ENCODE measurements around the gene TRAPPC2.
"Not testable (repeated sequence)": the region's sequence is repeated elsewhere in the genome, so short reads cannot be mapped to it uniquely, and the experiment has no call there.

Gene TRAPPC2

GRCh38 chrX:13747836-13748235 lies 13.4 kb upstream of the TRAPPC2 start:
- DNase-seq (ENCODE audit: low read depth) = no peak

- no peak for DNase-seq (ENCODE audit: low read depth)
Measured at GRCh38 chrX:13742397-13743176, 8.2 kb upstream of the TRAPPC2 start.

- DNase-seq (ENCODE audit: low read depth) = no peak
Measured at GRCh38 chrX:13741695-13742094, 7.3 kb upstream of the TRAPPC2 start.

- no peak for DNase-seq (ENCODE audit: low read depth)
Measured at GRCh38 chrX:13733506-13733905, 914 bp downstream of the TRAPPC2 start.

- no peak for DNase-seq (ENCODE audit: low read depth)
Measured at GRCh38 chrX:13732246-13733067, 2.0 kb downstream of the TRAPPC2 start.

GRCh38 chrX:13730523-13730922 lies 3.9 kb downstream of the TRAPPC2 start:
- DNase-seq (ENCODE audit: low read depth) = not testable (repeated sequence)

- not testable (repeated sequence) for DNase-seq (ENCODE audit: low read depth)
Measured at GRCh38 chrX:13726583-13726982, 7.8 kb downstream of the TRAPPC2 start.

- DNase-seq (ENCODE audit: low read depth) = peak; percentile 23
Measured at GRCh38 chrX:13724878-13725277, 9.5 kb downstream of the TRAPPC2 start.

GRCh38 chrX:13721819-13722519 lies 12.5 kb downstream of the TRAPPC2 start:
- no peak for DNase-seq (ENCODE audit: low read depth)

- DNase-seq (ENCODE audit: low read depth) = no peak
Measured at GRCh38 chrX:13721371-13721770, 13.0 kb downstream of the TRAPPC2 start.

GRCh38 chrX:13719192-13719856 lies 15.1 kb downstream of the TRAPPC2 start:
- no peak for DNase-seq (ENCODE audit: low read depth)

GRCh38 chrX:13717700-13718472 lies 16.5 kb downstream of the TRAPPC2 start:
- DNase-seq (ENCODE audit: low read depth) = no peak

- peak; percentile 17 for DNase-seq (ENCODE audit: low read depth)
Measured at GRCh38 chrX:13716905-13717304, 17.5 kb downstream of the TRAPPC2 start.

- no peak for DNase-seq (ENCODE audit: low read depth)
Measured at GRCh38 chrX:13716455-13716854, 18.0 kb downstream of the TRAPPC2 start.

GRCh38 chrX:13711141-13711540 lies 23.3 kb downstream of the TRAPPC2 start:
- no peak for DNase-seq (ENCODE audit: low read depth)

GRCh38 chrX:13703589-13703988 lies 30.8 kb downstream of the TRAPPC2 start:
- no peak for DNase-seq (ENCODE audit: low read depth)

- DNase-seq (ENCODE audit: low read depth) = no peak
Measured at GRCh38 chrX:13703135-13703534, 31.3 kb downstream of the TRAPPC2 start.

GRCh38 chrX:13702111-13702789 lies 32.2 kb downstream of the TRAPPC2 start:
- DNase-seq (ENCODE audit: low read depth) = no peak

- DNase-seq (ENCODE audit: low read depth) = no peak
Measured at GRCh38 chrX:13700380-13700779, 34.0 kb downstream of the TRAPPC2 start.

GRCh38 chrX:13699183-13699826 lies 35.1 kb downstream of the TRAPPC2 start:
- DNase-seq (ENCODE audit: low read depth) = no peak
